OCI-LY1 (cell line): ENCODE results near the gene GC.

Experiments
- H2AFZ ChIP-seq: fragments of 200-600 bp; sonication (generic), shearing (Covaris generic); 2 replicates; pipeline ENCODE4 v1.6.0; 2014; ENCODE audit warnings: antibody characterized with exemption, mild to moderate bottlenecking, low read length
- H3F3A ChIP-seq: fragments of 200-600 bp; sonication (generic), shearing (Covaris generic); 2 replicates; pipeline ENCODE4 v1.6.0; 2014; ENCODE audit warnings: mild to moderate bottlenecking, antibody characterized with exemption, low read length, moderate library complexity; ENCODE audit not compliant: insufficient read depth
- H3K27ac ChIP-seq: fragments of 200-600 bp; sonication (generic); 2 replicates; pipeline ENCODE4 v1.5.1; 2014; ENCODE audit warnings: low read length, mixed run types, mild to moderate bottlenecking, low read depth; ENCODE audit not compliant: poor library complexity, severe bottlenecking
- H3K27me3 ChIP-seq: fragments of 200-600 bp; sonication (generic); 2 replicates; pipeline ENCODE4 v1.6.0; 2014; ENCODE audit warnings: antibody characterized with exemption, mild to moderate bottlenecking, low read length, moderate library complexity; ENCODE audit not compliant: insufficient read depth
- H3K36me3 ChIP-seq: fragments of 200-600 bp; sonication (generic); 2 replicates; pipeline ENCODE4 v1.6.1; 2014; ENCODE audit warnings: mild to moderate bottlenecking, antibody characterized with exemption, low read length, moderate library complexity, mixed read lengths; ENCODE audit not compliant: insufficient read depth
- H3K4me1 ChIP-seq: fragments of 200-600 bp; sonication (generic); 2 replicates; pipeline ENCODE4 v1.5.1; 2014; ENCODE audit warnings: mild to moderate bottlenecking, low read length, moderate library complexity; ENCODE audit not compliant: insufficient read depth, severe bottlenecking
- H3K4me2 ChIP-seq: fragments of 200-600 bp; sonication (generic), shearing (Covaris generic); 2 replicates; pipeline ENCODE4 v1.6.1; 2014; ENCODE audit warnings: low read length
- H3K4me3 ChIP-seq: fragments of 200-600 bp; sonication (generic); 2 replicates; pipeline ENCODE4 v1.5.1; 2014; ENCODE audit warnings: low read length, low read depth, mild to moderate bottlenecking, mixed read lengths; ENCODE audit not compliant: poor library complexity, severe bottlenecking
- H3K79me2 ChIP-seq: fragments of 200-600 bp; shearing (Covaris generic); 2 replicates; pipeline ENCODE4 v1.6.1; 2016; ENCODE audit warnings: mixed run types, low read length, mixed read lengths; ENCODE audit not compliant: insufficient read depth
- H3K9ac ChIP-seq: fragments of 200-600 bp; sonication (generic), shearing (Covaris generic); 2 replicates; pipeline ENCODE4 v1.6.1; 2014; ENCODE audit warnings: mild to moderate bottlenecking, low read length, mixed read lengths
- H3K9me2 ChIP-seq: fragments of 200-600 bp; sonication (generic), shearing (Covaris generic); 2 replicates; pipeline ENCODE4 v1.6.1; 2014; ENCODE audit warnings: low read depth, mild to moderate bottlenecking, low read length, mixed read lengths
- H3K9me3 ChIP-seq: fragments of 200-600 bp; shearing (Covaris generic); 2 replicates; pipeline ENCODE4 v1.6.1; 2014; ENCODE audit warnings: low read length, mixed read lengths
- H4K20me1 ChIP-seq: fragments of 200-600 bp; sonication (generic), shearing (Covaris generic); 2 replicates; pipeline ENCODE4 v1.6.0; 2016; ENCODE audit warnings: mild to moderate bottlenecking, low read length; ENCODE audit not compliant: insufficient read depth
- EZH2 ChIP-seq: fragments of 200-600 bp; sonication (generic), shearing (Covaris generic); IDR thresholded peaks from 2 replicates; pipeline ENCODE4 v1.8.0; 2017; ENCODE audit warnings: borderline replicate concordance, mixed run types, mild to moderate bottlenecking, antibody characterized with exemption, low read length, moderate library complexity, mixed read lengths
- TF ChIP-seq, protein P1 (sequence below): fragments of 200-600 bp; sonication (generic), shearing (Covaris generic); IDR thresholded peaks from 2 replicates; pipeline ENCODE4 v1.5.1; 2017; ENCODE audit warnings: mild to moderate bottlenecking, antibody characterized with exemption, low read length, moderate library complexity, mixed read lengths

GC gene

DNA sequence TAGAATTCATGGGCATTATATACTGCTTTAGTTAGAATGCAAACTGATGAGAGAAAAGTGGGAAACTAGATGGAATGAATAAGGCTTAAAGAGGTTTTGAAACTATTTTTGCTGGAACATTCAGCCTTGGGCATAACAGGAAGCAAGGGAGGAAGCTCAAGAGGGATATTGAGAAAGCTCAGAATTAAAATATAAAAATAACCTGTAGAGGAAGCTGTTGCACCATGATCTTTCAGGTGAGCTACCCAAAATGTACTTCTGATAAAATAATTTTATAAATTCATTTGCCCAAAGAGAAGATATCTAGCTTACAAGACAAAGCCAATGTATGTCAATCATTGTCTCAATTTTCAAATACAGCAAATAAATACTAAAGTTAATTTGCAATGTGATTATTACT is 11.3 kb downstream of the GC start:
- Histone ChIP-seq H3K4me3 (no peak overlapping the region), H3K27me3 (no peaks in the 10 kb centered on the region), H3K9me3 (no peaks in the 10 kb centered on the region), H3K27ac (no peak overlapping the region), H3K4me2 (no peak overlapping the region), H3K36me3 (no peaks in the 10 kb centered on the region), H3K9me2 (no peaks in the 10 kb centered on the region), H3K4me1 (no peaks in the 10 kb centered on the region), H4K20me1 (no peaks in the 10 kb centered on the region), H3K9ac (no peak overlapping the region), H3K79me2 (no peaks in the 10 kb centered on the region), H3F3A (no peaks in the 10 kb centered on the region), H2AFZ (no peak overlapping the region)
- TF ChIP-seq EZH2 = no peak
- TF ChIP-seq, protein P1, sequence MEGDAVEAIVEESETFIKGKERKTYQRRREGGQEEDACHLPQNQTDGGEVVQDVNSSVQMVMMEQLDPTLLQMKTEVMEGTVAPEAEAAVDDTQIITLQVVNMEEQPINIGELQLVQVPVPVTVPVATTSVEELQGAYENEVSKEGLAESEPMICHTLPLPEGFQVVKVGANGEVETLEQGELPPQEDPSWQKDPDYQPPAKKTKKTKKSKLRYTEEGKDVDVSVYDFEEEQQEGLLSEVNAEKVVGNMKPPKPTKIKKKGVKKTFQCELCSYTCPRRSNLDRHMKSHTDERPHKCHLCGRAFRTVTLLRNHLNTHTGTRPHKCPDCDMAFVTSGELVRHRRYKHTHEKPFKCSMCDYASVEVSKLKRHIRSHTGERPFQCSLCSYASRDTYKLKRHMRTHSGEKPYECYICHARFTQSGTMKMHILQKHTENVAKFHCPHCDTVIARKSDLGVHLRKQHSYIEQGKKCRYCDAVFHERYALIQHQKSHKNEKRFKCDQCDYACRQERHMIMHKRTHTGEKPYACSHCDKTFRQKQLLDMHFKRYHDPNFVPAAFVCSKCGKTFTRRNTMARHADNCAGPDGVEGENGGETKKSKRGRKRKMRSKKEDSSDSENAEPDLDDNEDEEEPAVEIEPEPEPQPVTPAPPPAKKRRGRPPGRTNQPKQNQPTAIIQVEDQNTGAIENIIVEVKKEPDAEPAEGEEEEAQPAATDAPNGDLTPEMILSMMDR = no peak; the same call in 1 of the 2 replicates

- no peaks in the 10 kb centered on the region for H4K20me1 ChIP-seq
- no peak overlapping the region for H3K9ac ChIP-seq
- no peaks in the 10 kb centered on the region for H3K4me1 ChIP-seq
- H3K27ac ChIP-seq = no peak overlapping the region
- H2AFZ ChIP-seq = no peak overlapping the region
- no peaks in the 10 kb centered on the region for H3K9me2 ChIP-seq
- H3K36me3 ChIP-seq = no peaks in the 10 kb centered on the region
- H3K27me3 ChIP-seq = no peaks in the 10 kb centered on the region
- H3K4me2 ChIP-seq = no peak overlapping the region
- no peak for TF ChIP-seq EZH2
- TF ChIP-seq, protein P1 = no peak
- H3F3A ChIP-seq = no peaks in the 10 kb centered on the region
- H3K79me2 ChIP-seq = no peaks in the 10 kb centered on the region
- no peak overlapping the region for H3K4me3 ChIP-seq
- H3K9me3 ChIP-seq = no peaks in the 10 kb centered on the region
These were observed 12.3 kb downstream of the GC start for GRCh38 chr4:71771613-71772012.

DNA sequence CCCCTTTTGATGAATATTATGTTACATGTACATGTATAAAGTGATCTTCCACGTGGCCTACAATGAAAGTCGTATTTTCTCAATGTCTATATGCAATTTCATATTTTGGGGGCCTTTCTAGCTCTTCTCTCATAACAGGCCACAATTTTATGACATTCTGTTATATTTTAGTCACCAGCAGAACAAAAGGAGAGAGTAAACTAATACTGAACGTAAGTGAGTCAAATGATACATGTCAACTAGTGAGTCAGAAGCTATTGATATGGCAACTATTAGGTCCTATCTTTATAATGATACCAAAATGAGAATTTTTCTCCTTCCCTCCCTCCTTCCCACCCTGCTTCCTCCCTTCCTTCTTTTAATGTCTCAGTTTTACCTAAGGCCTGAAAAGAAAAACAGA is 14.4 kb downstream of the GC start:
- Histone ChIP-seq H3K4me2 (no peak overlapping the region), H3K4me1 (no peaks in the 10 kb centered on the region), H3K27me3 (no peaks in the 10 kb centered on the region), H3K9me3 (no peaks in the 10 kb centered on the region), H2AFZ (no peak overlapping the region), H3F3A (no peaks in the 10 kb centered on the region), H3K9ac (no peak overlapping the region), H3K27ac (no peak overlapping the region), H3K9me2 (no peaks in the 10 kb centered on the region), H3K36me3 (no peaks in the 10 kb centered on the region), H3K79me2 (no peaks in the 10 kb centered on the region), H4K20me1 (no peaks in the 10 kb centered on the region), H3K4me3 (no peak overlapping the region)
- TF ChIP-seq, protein P1 = no peak
- TF ChIP-seq EZH2 = no peak
